ENCODE measurements around the gene MROH2A. TPM values are rescaled to one million over a fixed set of nuclear protein-coding genes. Genes with fewer than 3 reads are reported as not detected.

Gene MROH2A
- total RNA-seq, 1 donor from 2014 or later: 0.31 TPM

- Mint-ChIP-seq H3K36me3 (ENCODE audit: low read depth, unreplicated experiment) (peaks cover 17% of the 10 kb centered on the region), H3K27ac (ENCODE audit: unreplicated experiment) (no peak overlapping the region), H3K27me3 (ENCODE audit: unreplicated experiment) (peaks cover 12% of the 10 kb centered on the region), H3K4me3 (ENCODE audit: unreplicated experiment) (no peak overlapping the region), H3K4me1 (ENCODE audit: unreplicated experiment) (no peaks in the 10 kb centered on the region), H3K9me3 (ENCODE audit: unreplicated experiment) (no peaks in the 10 kb centered on the region)
- no peak for DNase-seq (ENCODE audit: low spot score)
- TF ChIP-seq, protein P1, sequence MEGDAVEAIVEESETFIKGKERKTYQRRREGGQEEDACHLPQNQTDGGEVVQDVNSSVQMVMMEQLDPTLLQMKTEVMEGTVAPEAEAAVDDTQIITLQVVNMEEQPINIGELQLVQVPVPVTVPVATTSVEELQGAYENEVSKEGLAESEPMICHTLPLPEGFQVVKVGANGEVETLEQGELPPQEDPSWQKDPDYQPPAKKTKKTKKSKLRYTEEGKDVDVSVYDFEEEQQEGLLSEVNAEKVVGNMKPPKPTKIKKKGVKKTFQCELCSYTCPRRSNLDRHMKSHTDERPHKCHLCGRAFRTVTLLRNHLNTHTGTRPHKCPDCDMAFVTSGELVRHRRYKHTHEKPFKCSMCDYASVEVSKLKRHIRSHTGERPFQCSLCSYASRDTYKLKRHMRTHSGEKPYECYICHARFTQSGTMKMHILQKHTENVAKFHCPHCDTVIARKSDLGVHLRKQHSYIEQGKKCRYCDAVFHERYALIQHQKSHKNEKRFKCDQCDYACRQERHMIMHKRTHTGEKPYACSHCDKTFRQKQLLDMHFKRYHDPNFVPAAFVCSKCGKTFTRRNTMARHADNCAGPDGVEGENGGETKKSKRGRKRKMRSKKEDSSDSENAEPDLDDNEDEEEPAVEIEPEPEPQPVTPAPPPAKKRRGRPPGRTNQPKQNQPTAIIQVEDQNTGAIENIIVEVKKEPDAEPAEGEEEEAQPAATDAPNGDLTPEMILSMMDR (IDR thresholded peaks at IDR 0.05; ENCODE audit: unreplicated experiment): no peak
These were observed 14.6 kb downstream of the MROH2A start for GRCh38 chr2:233792720-233793119.

- no peak for DNase-seq (ENCODE audit: low spot score)
- H3K9me3 Mint-ChIP-seq (ENCODE audit: unreplicated experiment): no peaks in the 10 kb centered on the region
- H3K36me3 Mint-ChIP-seq (ENCODE audit: low read depth, unreplicated experiment): peaks cover 17% of the 10 kb centered on the region
- H3K4me1 Mint-ChIP-seq (ENCODE audit: unreplicated experiment): no peaks in the 10 kb centered on the region
- no peak overlapping the region for H3K4me3 Mint-ChIP-seq (ENCODE audit: unreplicated experiment)
- TF ChIP-seq, protein P1 (IDR thresholded peaks at IDR 0.05; ENCODE audit: unreplicated experiment): no peak
- peaks cover 12% of the 10 kb centered on the region for H3K27me3 Mint-ChIP-seq (ENCODE audit: unreplicated experiment)
- H3K27ac Mint-ChIP-seq (ENCODE audit: unreplicated experiment): no peak overlapping the region
These were observed 15.5 kb downstream of the MROH2A start for GRCh38 chr2:233793465-233794127.

DNA sequence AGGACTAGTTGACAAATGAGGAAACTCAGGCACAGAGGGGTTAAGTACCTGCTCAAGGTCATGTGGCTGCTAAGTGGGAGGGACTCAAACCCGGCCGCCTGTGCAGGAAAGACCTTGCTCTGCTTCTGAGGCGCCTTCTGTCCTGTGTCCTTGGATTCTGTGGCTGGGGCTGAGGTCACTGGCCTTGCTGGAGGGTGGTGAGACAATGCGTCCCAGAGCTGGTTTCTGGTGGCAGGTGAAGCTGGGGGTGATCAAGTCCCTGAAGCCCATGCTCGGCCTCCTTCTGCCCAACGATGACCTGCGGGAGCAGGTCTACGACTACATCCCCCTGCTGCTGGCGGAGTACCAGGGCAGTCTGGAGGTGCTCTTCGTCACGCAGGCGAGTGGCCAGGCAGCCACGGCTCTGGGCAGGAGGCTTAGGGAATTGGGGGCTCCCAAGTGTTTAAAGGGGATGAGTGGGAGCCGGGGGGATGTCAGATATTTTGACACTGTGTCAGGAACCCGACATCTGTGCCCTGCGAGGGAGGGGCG is 16.1 kb downstream of the MROH2A start:
- no peaks in the 10 kb centered on the region for H3K9me3 Mint-ChIP-seq (ENCODE audit: unreplicated experiment)
- H3K27me3 Mint-ChIP-seq (ENCODE audit: unreplicated experiment): peaks cover 14% of the 10 kb centered on the region
- TF ChIP-seq, protein P1 (IDR thresholded peaks at IDR 0.05; ENCODE audit: unreplicated experiment): no peak
- DNase-seq (ENCODE audit: low spot score): no peak
- no peaks in the 10 kb centered on the region for H3K4me1 Mint-ChIP-seq (ENCODE audit: unreplicated experiment)
- H3K27ac Mint-ChIP-seq (ENCODE audit: unreplicated experiment): no peak overlapping the region
- no peak overlapping the region for H3K4me3 Mint-ChIP-seq (ENCODE audit: unreplicated experiment)
- H3K36me3 Mint-ChIP-seq (ENCODE audit: low read depth, unreplicated experiment): peaks cover 14% of the 10 kb centered on the region

DNA sequence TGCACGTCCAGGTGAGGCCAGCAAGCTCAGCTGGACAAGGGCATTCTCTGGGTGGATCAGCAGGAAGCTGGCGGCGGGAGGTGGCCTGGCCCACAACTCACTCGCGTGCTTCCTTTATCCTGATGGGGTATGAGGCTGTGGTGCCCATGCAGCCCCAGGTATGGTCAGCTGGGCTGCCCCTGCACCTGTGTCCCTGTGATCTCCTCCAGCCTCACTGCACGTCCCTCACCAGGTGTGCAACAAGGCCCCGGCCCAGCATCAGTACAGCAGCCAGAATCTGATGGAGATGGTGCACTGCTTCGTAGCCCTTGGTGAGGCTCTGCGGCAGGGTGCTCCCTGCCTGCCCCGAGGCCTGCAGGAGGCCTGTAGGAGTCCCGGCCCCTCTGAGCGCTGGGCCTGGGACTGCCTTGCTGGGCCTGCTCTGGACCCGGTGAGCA is 17.6 kb downstream of the MROH2A start:
- peaks cover 7% of the 10 kb centered on the region for H3K36me3 Mint-ChIP-seq (ENCODE audit: low read depth, unreplicated experiment)
- no peaks in the 10 kb centered on the region for H3K9me3 Mint-ChIP-seq (ENCODE audit: unreplicated experiment)
- no peak overlapping the region for H3K4me3 Mint-ChIP-seq (ENCODE audit: unreplicated experiment)
- peaks cover 17% of the 10 kb centered on the region for H3K27me3 Mint-ChIP-seq (ENCODE audit: unreplicated experiment)
- H3K27ac Mint-ChIP-seq (ENCODE audit: unreplicated experiment): no peak overlapping the region
- TF ChIP-seq, protein P1 (IDR thresholded peaks at IDR 0.05; ENCODE audit: unreplicated experiment): no peak
- no peaks in the 10 kb centered on the region for H3K4me1 Mint-ChIP-seq (ENCODE audit: unreplicated experiment)
- no peak for DNase-seq (ENCODE audit: low spot score)

GRCh38 chr2:233796254-233796653 is 18.1 kb downstream of the MROH2A start:
- no peak for DNase-seq (ENCODE audit: low spot score)
- no peak overlapping the region for H3K27ac Mint-ChIP-seq (ENCODE audit: unreplicated experiment)
- H3K27me3 Mint-ChIP-seq (ENCODE audit: unreplicated experiment): peaks cover 16% of the 10 kb centered on the region
- peaks cover 5% of the 10 kb centered on the region for H3K36me3 Mint-ChIP-seq (ENCODE audit: low read depth, unreplicated experiment)
- no peak overlapping the region for H3K4me3 Mint-ChIP-seq (ENCODE audit: unreplicated experiment)
- H3K9me3 Mint-ChIP-seq (ENCODE audit: unreplicated experiment): no peaks in the 10 kb centered on the region
- H3K4me1 Mint-ChIP-seq (ENCODE audit: unreplicated experiment): no peaks in the 10 kb centered on the region
- TF ChIP-seq, protein P1 (IDR thresholded peaks at IDR 0.05; ENCODE audit: unreplicated experiment): no peak

Measured in endothelial cell (in vitro differentiated cells).